PC-3 (cell line): Measurements from ENCODE around the gene HNRNPM.

Source experiments
- EZH2 ChIP-seq: fragments of 300-600 bp; sonication (generic); IDR thresholded peaks from one replicate; pipeline ENCODE4 v1.6.1; 2017; ENCODE audit warnings: antibody characterized with exemption, mild to moderate bottlenecking, low read length; ENCODE audit not compliant: unreplicated experiment
- EZH2phosphoT487 ChIP-seq: fragments of 300-600 bp; sonication (generic); IDR thresholded peaks from 2 replicates; pipeline ENCODE4 v1.6.1; 2018; ENCODE audit warnings: mild to moderate bottlenecking, antibody characterized with exemption, low read length, borderline replicate concordance
- TF ChIP-seq, protein P1 (sequence below): fragments of 300-600 bp; sonication (generic); conservative IDR thresholded peaks from 2 replicates; pipeline ENCODE4 v1.5.1; 2017; ENCODE audit warnings: antibody characterized with exemption, low read depth, mild to moderate bottlenecking, low read length

- TF ChIP-seq, protein P1, sequence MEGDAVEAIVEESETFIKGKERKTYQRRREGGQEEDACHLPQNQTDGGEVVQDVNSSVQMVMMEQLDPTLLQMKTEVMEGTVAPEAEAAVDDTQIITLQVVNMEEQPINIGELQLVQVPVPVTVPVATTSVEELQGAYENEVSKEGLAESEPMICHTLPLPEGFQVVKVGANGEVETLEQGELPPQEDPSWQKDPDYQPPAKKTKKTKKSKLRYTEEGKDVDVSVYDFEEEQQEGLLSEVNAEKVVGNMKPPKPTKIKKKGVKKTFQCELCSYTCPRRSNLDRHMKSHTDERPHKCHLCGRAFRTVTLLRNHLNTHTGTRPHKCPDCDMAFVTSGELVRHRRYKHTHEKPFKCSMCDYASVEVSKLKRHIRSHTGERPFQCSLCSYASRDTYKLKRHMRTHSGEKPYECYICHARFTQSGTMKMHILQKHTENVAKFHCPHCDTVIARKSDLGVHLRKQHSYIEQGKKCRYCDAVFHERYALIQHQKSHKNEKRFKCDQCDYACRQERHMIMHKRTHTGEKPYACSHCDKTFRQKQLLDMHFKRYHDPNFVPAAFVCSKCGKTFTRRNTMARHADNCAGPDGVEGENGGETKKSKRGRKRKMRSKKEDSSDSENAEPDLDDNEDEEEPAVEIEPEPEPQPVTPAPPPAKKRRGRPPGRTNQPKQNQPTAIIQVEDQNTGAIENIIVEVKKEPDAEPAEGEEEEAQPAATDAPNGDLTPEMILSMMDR = no peak
- TF ChIP-seq EZH2 = no peak
- TF ChIP-seq EZH2phosphoT487 = no peak
Observed at GRCh38 chr19:8473648-8474476, 29.1 kb downstream of the HNRNPM start.
